Stimulated activated CD8-positive, alpha-beta memory T cell treated with anti-CD3 and anti-CD28 coated beads, Interleukin-4, amount 100 ng/mL, for 4 hours (primary cell): ENCODE data around the gene TEK.
"Not testable (repeated sequence)": the region's sequence is repeated elsewhere in the genome, so short reads cannot be mapped to it uniquely, and the experiment has no call there.

Experiments
- DNase-seq, 2 donors: peaks; one replicate each; pipeline ENCODE4 v3.0.0-alpha.2; 2020; ENCODE audit warnings: low read depth in 2 of 2, low spot score in 1 of 2

The TEK gene

GRCh38 chr9:27108981-27109541 lies at the start of gene TEK:
TSS of gene TEK (plus strand) at chr9:27109225. CDS start at chr9:27109591, 366 bp downstream.
- DNase-seq = no peak

GRCh38 chr9:27059412-27059811 lies 49.6 kb upstream of the TEK start:
- DNase-seq = no peak

GRCh38 chr9:27059907-27060306 lies 49.1 kb upstream of the TEK start:
- no peak for DNase-seq

- DNase-seq = no peak
Measured at GRCh38 chr9:27065288-27065687, 43.7 kb upstream of the TEK start.

- no peak for DNase-seq
Measured at GRCh38 chr9:27073841-27074728, 34.9 kb upstream of the TEK start.

GRCh38 chr9:27078685-27079084 lies 30.3 kb upstream of the TEK start:
- no peak for DNase-seq

GRCh38 chr9:27085456-27085855 lies 23.6 kb upstream of the TEK start:
- no peak for DNase-seq

GRCh38 chr9:27086818-27087680 lies 22.0 kb upstream of the TEK start:
- no peak for DNase-seq

- no peak for DNase-seq
Measured at GRCh38 chr9:27088981-27089380, 20.0 kb upstream of the TEK start.

- DNase-seq = no peak
Measured at GRCh38 chr9:27089706-27090105, 19.3 kb upstream of the TEK start.

GRCh38 chr9:27090231-27090630 lies 18.8 kb upstream of the TEK start:
- DNase-seq = no peak

- no peak for DNase-seq
Measured at GRCh38 chr9:27090711-27091110, 18.3 kb upstream of the TEK start.

- not testable (repeated sequence) for DNase-seq
Measured at GRCh38 chr9:27092496-27092895, 16.5 kb upstream of the TEK start.

GRCh38 chr9:27093384-27094067 lies 15.5 kb upstream of the TEK start:
- not testable (repeated sequence) for DNase-seq

GRCh38 chr9:27094640-27095298 lies 14.3 kb upstream of the TEK start:
- no peak for DNase-seq

- no peak for DNase-seq
Measured at GRCh38 chr9:27107241-27107640, 1.8 kb upstream of the TEK start.

GRCh38 chr9:27109621-27110020 lies 596 bp downstream of the TEK start:
- no peak for DNase-seq

- DNase-seq = no peak
Measured at GRCh38 chr9:27110181-27110580, 1.2 kb downstream of the TEK start.

GRCh38 chr9:27112235-27112634 lies 3.2 kb downstream of the TEK start:
- no peak for DNase-seq

GRCh38 chr9:27117489-27118135 lies 8.6 kb downstream of the TEK start:
- DNase-seq = no peak
